Mucosa of descending colon (tissue), 3 donors: ENCODE results near the gene ENKD1. TPM values are rescaled to one million over a fixed set of nuclear protein-coding genes. Genes with fewer than 3 reads are reported as not detected.

Experiments used
- ATAC-seq: fragments of 200-7000 bp; cut with Tn5 transposase; one replicate; pipeline ENCODE4 v1.9.1; 2020; ENCODE audit warnings: mild to moderate bottlenecking, moderate library complexity
- DNase-seq, 3 donors: peaks; one replicate each; pipeline ENCODE4 v3.0.0-alpha.2; 2020
- H3K36me3 ChIP-seq: fragments of 200-600 bp; one replicate; pipeline ENCODE4 v1.8.0; 2021; ENCODE audit warnings: low read depth, mild to moderate bottlenecking
- H3K4me1 ChIP-seq: fragments of 200-600 bp; one replicate; pipeline ENCODE4 v1.8.0; 2021; ENCODE audit warnings: low read depth, mild to moderate bottlenecking
- H3K4me3 ChIP-seq: fragments of 200-600 bp; one replicate; pipeline ENCODE4 v1.8.0; 2021; ENCODE audit warnings: mild to moderate bottlenecking
- H3K9me3 ChIP-seq: fragments of 200-600 bp; one replicate; pipeline ENCODE4 v1.8.0; 2021; ENCODE audit warnings: mild to moderate bottlenecking
- intact Hi-C, 2 donors: fragments of 100-400 bp; cut with DNase I in 1 of 2; cut with micrococcal nuclease in 1 of 2; formaldehyde crosslinking; loops; one replicate each; pipeline versions ENCODE4 v1.11.0 to v1.11.1; 2022; cut with DNase I, micrococcal nuclease
- total RNA-seq, 3 donors: library from RNA; stranded (reverse); fragmentation: NEBNext Ultra II Directional in 2 of 3; extraction: Animal tissue kit (Norgen Biotek cat#: 25700) in 2 of 3; gene quantifications; one replicate each; pipeline versions ENCODE4 v1.2.1 to v1.2.4, GENCODE V29; 2021 to 2023
- TF ChIP-seq, protein P1 (sequence below): fragments of 200-600 bp; IDR thresholded peaks from one replicate; pipeline ENCODE4 v1.8.0; 2022; ENCODE audit warnings: antibody characterized with exemption, mild to moderate bottlenecking
- donor health status: DM: no; HTN: no; CAD: no; lungs with moderate emphysema.
- donor health status: DM: no; HTN: no; CAD: no.
- donor health status: DM: no; HTN: yes; CAD: no.

The ENKD1 gene
- total RNA-seq, 3 donors from 2014 or later, result 8.5 to 23.3 (median 9.0) TPM

GRCh38 chr16:67650023-67650422, 16.5 kb downstream of the ENKD1 start:
- TF ChIP-seq, protein P1, sequence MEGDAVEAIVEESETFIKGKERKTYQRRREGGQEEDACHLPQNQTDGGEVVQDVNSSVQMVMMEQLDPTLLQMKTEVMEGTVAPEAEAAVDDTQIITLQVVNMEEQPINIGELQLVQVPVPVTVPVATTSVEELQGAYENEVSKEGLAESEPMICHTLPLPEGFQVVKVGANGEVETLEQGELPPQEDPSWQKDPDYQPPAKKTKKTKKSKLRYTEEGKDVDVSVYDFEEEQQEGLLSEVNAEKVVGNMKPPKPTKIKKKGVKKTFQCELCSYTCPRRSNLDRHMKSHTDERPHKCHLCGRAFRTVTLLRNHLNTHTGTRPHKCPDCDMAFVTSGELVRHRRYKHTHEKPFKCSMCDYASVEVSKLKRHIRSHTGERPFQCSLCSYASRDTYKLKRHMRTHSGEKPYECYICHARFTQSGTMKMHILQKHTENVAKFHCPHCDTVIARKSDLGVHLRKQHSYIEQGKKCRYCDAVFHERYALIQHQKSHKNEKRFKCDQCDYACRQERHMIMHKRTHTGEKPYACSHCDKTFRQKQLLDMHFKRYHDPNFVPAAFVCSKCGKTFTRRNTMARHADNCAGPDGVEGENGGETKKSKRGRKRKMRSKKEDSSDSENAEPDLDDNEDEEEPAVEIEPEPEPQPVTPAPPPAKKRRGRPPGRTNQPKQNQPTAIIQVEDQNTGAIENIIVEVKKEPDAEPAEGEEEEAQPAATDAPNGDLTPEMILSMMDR, result no peak
- intact Hi-C loops, result no loop called here
- H3K36me3 ChIP-seq, result no peaks in the 10 kb centered on the region
- no peaks in the 10 kb centered on the region for H3K9me3 ChIP-seq
- no peak overlapping the region for H3K4me3 ChIP-seq
- H3K4me1 ChIP-seq, result peaks cover 6% of the 10 kb centered on the region
- no peak for ATAC-seq
- no peak for DNase-seq

DNA sequence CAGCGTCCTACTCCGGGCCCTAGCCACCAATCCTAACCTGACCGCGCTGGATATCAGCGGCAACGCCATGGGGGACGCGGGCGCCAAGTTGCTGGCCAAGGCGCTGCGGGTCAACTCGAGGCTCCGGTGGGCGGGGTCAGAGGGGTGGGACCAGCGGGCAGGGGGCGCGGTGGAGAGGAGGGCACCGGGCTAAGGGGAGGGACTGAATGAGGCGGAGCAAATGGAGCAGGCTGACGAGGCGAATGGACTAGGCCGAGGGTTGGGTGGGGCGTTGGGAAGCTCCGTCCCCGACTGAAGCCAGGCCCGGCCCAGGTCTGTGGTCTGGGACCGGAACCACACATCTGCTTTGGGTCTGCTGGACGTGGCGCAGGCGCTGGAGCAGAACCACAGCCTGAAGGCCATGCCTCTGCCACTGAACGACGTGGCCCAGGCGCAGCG, 17.0 kb downstream of the ENKD1 start:
- DNase-seq (peak in 2 of 3 donors; percentile 57 to 67), ATAC-seq (no peak)
- no peaks in the 10 kb centered on the region for H3K9me3 ChIP-seq
- intact Hi-C loops, result no loop called here
- peaks cover 8% of the 10 kb centered on the region for H3K4me1 ChIP-seq
- H3K4me3 ChIP-seq, result no peak overlapping the region
- H3K36me3 ChIP-seq, result no peaks in the 10 kb centered on the region
- TF ChIP-seq, protein P1, result no peak

GRCh38 chr16:67648764-67649407, 17.7 kb downstream of the ENKD1 start:
- TF ChIP-seq, protein P1, result no peak
- DNase-seq (peak in 1 of 3 donors; percentile 47), ATAC-seq (no peak)
- H3K4me3 ChIP-seq, result no peak overlapping the region
- H3K4me1 ChIP-seq, result peaks cover 8% of the 10 kb centered on the region
- H3K36me3 ChIP-seq, result no peaks in the 10 kb centered on the region
- intact Hi-C loops, result no loop called here
- no peaks in the 10 kb centered on the region for H3K9me3 ChIP-seq

DNA sequence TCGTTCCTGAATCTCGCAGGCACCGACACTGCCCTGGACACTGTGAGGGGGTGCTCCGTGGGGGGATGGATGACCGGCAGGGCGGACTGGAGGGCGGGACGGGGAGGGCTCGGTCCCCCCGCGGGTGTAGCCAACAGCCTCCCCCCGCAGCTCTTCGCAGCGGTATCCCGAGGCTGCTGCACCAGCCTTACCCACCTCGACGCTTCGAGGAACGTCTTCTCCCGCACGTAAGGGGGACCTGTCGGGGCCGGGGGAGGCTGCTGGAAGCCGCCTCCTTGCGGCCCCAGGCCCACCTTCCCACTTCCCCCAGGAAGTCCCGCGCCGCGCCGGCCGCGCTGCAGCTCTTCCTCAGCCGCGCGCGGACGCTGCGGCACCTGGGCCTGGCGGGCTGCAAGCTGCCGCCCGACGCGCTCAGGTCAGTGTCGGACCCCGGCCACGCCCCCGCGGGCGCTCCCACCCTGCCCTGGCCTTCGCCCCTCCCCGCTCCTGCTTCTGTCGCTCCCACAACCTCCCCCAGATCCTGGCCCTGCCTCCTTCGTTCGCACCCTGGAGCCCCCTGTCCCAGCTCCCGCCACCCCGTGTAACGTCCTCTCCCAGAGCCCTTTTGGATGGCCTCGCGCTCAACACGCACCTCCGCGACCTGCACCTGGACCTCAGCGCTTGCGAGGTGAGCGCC, 18.3 kb downstream of the ENKD1 start:
- intact Hi-C loops, result no loop called here
- peak in 1 of 3 donors; percentile 32 for DNase-seq
- TF ChIP-seq, protein P1, result no peak
- H3K4me1 ChIP-seq, result peaks cover 4% of the 10 kb centered on the region
- H3K36me3 ChIP-seq, result no peaks in the 10 kb centered on the region
- H3K4me3 ChIP-seq, result no peak overlapping the region
- no peaks in the 10 kb centered on the region for H3K9me3 ChIP-seq
- no peak for ATAC-seq

DNA sequence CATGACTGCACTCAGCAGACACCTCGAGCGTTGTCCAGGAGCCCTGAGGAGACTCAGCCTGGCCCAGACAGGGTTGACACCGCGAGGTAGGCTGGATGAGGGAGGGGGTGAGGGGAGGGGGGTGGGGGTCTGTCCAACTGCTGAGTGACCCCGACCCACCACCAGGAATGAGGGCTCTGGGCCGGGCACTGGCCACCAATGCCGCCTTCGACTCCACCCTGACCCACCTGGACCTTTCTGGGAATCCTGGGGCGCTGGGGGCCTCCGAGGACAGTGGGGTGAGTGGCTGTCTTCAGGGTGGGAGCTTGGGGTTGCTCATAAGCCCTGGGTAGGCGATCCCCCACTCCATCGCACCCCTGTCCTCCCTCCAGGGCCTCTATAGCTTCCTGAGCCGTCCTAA, 18.9 kb downstream of the ENKD1 start:
- H3K36me3 ChIP-seq, result no peaks in the 10 kb centered on the region
- intact Hi-C loops, result no loop called here
- H3K9me3 ChIP-seq, result no peaks in the 10 kb centered on the region
- ATAC-seq, result no peak
- H3K4me3 ChIP-seq, result no peak overlapping the region
- DNase-seq, result peak in 1 of 3 donors; percentile 41
- H3K4me1 ChIP-seq, result peaks cover 2% of the 10 kb centered on the region
- TF ChIP-seq, protein P1, result no peak
